Right ventricle myocardium superior (tissue), 1 donor: ENCODE measurements around the gene NARS2. TPM values are rescaled to one million over a fixed set of nuclear protein-coding genes. Genes with fewer than 3 reads are reported as not detected.
"Not testable (repeated sequence)": the region's sequence is repeated elsewhere in the genome, so short reads cannot be mapped to it uniquely, and the experiment has no call there.

Experiments
- ATAC-seq: fragments of 200-7000 bp; cut with Tn5 transposase; one replicate; pipeline ENCODE4 v1.9.1; 2020; ENCODE audit warnings: mild to moderate bottlenecking; ENCODE audit not compliant: poor library complexity
- DNase-seq: peaks from one replicate; pipeline ENCODE4 v3.0.0-alpha.2; 2020
- intact Hi-C: fragments of 100-400 bp; cut with DNase I; formaldehyde crosslinking; loops from one replicate; pipeline ENCODE4 v1.11.2; 2022
- total RNA-seq: library from RNA; stranded (reverse); fragmentation: NEBNext Ultra II Directional; extraction: Animal tissue kit (Norgen Biotek cat#: 25700); gene quantifications from one replicate; pipeline ENCODE4 v1.2.1, GENCODE V29; 2021
- donor health status: DM: no; HTN: yes; CAD: no; lungs with severe emphysema.

Gene NARS2
- total RNA-seq, 1 donor from 2014 or later = 17.6 TPM

DNA sequence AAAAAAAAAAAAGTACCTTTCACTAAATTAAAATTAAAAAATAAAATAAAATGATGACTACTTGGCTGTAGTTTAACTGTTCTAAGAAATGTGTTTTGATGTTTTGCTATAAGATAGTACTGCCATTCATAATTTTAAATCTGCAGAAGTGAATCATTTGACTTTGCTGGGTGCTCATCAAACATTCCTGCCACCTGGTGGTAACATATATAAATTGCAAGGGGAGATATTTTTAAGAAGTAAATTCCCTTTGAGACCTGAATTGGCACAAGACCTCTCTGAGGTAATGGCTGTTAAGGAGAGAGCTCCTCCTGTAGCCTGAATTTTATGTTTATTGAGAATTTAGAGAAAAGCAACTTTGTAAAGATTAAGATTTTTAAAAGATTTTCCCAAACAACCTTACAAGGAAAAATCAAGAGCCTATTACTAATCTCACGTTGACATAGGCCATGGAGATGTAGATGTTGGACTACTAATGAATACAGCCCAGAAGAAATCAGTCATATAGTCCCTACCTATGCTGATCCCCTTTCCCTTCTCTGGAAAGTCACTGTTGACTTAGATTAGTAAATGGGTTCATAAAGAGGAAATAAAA, 11.9 kb upstream of the NARS2 start:
- ATAC-seq = no peak
- intact Hi-C loops = no loop called here
- DNase-seq = no peak

DNA sequence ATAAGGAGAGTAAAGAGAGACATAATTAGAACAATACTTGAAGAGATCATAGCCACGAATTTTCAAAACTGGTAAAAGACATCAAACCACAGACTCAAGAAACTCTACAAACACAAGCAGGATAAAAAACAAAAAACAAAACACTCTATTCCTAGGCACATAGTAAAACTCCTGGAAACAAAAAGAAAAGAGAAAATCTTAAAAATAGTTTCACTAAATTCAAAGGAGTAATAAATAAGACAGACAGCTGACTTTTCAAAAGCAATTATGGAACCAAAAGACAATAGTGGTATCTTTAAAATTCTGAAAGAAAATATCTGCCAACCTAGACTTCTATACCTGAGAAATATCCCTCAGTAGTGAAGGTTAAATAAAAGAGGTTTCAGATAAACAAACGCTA, 9.2 kb upstream of the NARS2 start:
- ATAC-seq = no peak

DNA sequence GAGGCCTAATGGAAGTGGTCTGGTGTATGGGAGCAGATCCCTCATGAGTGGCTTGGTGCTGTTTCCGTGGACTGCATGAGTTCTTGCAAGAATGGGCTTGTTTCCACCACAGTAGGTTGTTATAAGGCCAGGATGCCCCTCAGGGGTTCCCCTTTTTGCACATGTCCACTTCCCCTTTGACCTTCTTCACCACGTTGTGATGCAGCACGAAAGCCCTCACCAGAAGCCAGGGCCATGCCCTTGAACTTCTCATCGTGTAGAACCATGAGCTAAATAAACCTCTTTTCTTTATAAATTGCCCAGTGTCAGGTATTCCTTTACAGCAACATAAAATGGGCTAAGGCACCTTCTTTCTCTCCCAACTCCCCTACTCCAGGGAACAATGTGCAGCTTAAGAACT, 2.8 kb upstream of the NARS2 start:
- DNase-seq (no peak), ATAC-seq (no peak)
- intact Hi-C loops = no loop called here

More for the DNA sequence above, 9.2 kb upstream of the NARS2 start:
- intact Hi-C loops = no loop called here
- DNase-seq = no peak

DNA sequence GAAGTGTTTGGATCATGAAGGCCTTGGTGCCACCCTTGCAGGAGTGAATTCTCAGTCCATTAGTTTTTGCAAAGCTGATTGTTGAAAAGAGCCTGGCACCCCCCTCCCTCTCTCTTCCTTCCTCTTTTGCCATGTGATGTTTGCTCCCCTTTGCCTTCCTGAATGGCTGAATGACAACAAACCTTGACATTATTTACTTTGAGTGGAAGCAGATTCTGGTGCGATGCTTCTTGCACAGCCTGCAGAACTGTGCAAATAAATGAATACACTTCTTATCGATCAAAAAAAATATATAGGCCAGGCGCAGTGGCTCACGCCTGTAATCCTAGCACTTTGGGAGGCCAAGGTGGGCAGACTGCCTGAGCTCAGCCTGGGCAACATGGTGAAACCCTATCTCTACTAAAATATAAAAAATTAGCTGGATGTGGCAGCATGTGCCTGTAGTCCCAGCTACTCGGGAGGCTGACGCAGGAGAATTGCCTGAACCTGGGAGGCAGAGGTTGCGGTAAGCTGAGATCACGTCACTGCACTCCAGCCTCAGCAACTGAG, 2.0 kb upstream of the NARS2 start:
- no peak for ATAC-seq
- intact Hi-C loops = no loop called here

DNA sequence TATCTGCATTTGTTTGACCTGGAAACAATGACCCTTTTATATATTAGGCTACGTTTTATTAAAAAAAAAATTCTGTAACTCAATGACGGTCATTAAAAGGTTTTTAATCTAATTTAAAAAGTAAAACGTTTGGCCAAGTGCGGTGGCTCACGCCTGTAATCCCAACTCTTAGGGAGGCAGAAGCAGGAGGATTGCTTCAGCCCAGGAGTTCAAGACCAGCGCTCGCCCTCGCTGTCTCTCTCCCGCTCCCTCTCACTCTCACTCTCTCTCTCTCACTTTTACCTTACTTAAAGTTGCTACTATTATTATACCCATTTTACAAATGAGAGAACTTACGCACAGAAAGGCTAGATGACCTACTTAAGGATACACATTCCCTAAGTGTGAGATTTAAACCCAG, 814 bp upstream of the NARS2 start:
- no peak for DNase-seq
- no peak for ATAC-seq
- intact Hi-C loops = no loop called here

More for the DNA sequence above, 2.0 kb upstream of the NARS2 start:
- DNase-seq = no peak

DNA sequence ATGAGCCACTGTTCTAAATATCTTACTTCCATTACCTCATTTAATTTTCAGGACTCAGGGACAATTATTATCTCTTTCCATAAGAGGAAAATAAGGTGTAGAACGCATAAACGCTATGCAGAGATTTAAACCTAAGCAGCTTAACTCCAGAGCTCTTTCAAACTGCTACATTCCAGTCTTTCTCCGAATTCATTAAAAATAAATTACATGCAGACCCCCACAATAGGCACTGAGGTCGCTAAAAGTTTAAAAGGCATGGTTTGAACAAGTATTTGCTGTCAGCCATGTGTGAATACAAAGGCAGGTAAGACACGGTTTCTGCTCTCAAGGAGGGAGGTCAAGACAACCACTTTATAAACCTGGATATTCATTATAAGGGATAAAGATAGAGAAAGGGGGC, 983 bp downstream of the NARS2 start:
- intact Hi-C loops = no loop called here
- DNase-seq (no peak), ATAC-seq (no peak)

DNA sequence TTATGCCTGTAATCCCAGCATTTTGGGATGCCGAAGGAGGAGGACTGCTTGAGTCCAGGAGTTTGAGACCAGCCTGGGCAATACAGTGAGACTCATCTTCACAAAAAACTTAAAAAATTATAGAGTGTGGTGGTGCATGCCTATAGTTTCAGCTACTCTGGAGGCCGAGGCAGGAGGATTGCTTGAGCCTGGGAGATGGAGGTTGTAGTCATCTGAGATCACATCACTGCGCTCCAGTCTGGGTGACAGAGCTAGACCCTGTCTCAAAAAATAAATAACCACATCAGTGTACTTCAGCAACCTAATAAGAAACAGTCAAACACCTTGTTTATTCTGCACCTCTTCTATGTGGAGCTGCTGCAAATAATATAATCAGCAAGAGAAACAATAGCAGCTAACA, 1.4 kb downstream of the NARS2 start:
- intact Hi-C loops = no loop called here
- DNase-seq = no peak
- no peak for ATAC-seq

DNA sequence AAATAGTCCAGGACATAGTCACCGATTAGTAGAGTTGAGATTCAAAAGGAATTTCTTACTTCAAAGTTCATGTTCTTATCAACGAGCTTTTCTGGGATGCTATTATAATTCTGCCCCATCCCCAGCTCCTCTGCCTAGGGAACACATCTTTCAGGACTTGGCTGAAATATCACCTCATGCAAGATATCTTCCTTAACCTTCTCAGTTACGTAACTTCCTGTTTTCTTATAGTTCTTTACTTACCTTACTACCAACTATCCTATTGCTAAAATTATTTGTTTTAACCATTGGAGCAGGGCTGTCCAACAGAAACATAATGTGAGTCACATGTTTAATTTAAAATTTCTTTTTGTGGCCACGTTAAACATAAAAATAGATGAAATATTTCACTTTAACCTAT, 2.3 kb downstream of the NARS2 start:
- DNase-seq = no peak
- intact Hi-C loops = no loop called here
- ATAC-seq = no peak

DNA sequence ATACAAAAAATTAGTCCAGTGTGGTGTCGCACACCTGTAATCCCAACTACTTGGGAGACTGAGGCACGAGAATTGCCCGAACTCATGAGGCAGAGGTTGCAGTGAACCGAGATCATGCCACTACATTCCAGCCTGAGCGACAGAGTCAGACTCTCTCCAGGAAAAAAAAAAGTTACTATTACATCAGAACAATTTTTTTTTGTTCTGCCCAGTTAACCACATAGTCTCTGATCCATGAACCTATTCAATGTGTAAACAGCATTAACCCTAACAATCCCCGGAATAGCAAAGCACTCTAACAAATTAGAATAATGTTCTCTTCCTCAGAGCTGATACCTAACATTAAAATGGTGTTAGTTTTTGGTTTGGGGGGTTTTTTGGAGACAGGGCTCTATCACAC, 4.6 kb downstream of the NARS2 start:
- DNase-seq (no peak), ATAC-seq (no peak)
- intact Hi-C loops = no loop called here

DNA sequence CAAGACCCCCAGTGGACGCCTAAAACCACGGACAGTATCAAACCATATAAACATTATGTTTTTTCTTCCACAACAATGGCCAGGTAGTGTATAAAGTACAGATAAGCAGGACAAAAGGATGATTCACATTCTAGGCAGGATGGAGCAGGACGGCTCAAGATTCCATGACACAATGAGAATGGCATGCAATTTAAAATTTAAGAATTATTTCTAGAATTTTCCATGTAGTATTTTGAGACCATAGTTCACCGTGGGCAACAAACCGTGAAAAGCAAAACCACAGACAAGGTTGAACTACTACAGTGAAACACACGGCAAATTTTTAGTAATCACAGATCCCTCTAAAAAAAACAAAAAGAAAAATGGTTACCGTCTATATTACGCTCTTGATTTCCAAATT, 7.5 kb downstream of the NARS2 start:
- intact Hi-C loops = loop anchor here (10.0 kb wide), 2 partner anchors 152 to 412 kb away; partner anchors contain the start of gene GAB2
- DNase-seq (no peak), ATAC-seq (no peak)

DNA sequence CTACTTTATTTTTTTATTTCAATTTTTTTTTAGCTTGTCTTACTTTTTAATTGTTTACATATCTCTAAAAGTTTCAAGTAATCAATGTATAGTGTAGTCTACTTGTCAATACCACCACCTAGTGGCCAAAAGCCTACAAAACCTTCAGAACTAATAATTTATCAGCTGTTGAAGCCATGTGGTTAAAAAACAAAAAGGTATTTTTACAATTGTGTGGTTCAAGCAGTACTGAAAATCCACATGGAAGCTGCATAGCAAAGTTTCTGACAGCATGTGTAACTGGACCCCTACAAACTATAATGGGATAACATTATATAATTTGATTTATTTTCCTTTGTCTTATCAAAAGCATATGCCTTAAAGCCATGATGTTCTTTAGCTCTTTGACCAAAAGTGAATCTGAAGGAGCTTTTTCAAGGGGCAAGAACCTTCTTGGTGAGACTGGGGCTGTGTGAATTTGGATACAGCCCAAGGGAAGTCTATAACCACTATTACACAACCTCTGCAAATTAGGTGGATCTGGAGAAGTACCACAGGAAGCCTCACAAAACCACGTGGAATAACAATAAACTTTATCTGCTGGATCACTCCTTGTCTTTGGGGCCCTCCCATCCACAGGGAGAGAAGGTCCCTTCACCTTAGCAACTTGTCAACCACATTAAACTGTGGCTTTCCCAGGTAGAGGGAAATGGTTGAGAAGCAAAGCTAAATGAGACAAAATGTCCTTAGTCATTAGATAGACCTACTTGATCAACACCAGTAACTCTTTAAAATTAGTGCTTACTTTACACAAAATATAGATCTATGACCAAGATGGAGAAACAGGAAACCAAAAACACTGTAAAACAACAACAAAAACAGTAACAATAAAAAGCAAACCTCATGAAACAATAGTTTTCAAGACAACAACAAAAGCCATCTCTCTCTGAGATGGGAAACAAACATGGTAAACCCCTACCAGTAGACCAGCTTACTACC, 9.9 kb downstream of the NARS2 start:
- intact Hi-C loops = loop anchor here (2.0 to 10.0 kb wide), 3 partner anchors 150 to 410 kb away; partner anchors contain the start of gene GAB2
- DNase-seq = no peak
- peak; percentile 72 for ATAC-seq

DNA sequence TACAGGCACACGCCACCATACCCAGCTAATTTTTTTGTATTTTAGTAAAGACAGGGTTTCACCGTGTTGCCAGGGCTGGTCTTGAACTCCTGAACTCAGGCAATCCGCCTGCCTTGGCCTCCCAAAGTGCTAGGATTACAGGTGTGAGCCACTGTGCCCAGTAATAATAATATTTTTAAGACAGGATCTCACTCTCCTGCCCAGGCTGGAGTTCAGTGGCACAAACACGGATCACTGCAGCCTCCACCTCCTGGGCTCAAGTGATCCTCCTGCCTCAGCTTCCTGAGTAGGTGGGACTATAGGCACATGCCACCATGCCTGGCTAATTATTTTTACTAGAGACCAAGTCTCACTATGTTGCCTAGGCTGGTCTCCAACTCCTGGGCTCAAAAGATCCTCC, 10.6 kb downstream of the NARS2 start:
- not testable (repeated sequence) for DNase-seq, ATAC-seq
- intact Hi-C loops = loop anchor here (2.0 to 10.0 kb wide), 3 partner anchors 149 to 409 kb away; partner anchors contain the start of gene GAB2

DNA sequence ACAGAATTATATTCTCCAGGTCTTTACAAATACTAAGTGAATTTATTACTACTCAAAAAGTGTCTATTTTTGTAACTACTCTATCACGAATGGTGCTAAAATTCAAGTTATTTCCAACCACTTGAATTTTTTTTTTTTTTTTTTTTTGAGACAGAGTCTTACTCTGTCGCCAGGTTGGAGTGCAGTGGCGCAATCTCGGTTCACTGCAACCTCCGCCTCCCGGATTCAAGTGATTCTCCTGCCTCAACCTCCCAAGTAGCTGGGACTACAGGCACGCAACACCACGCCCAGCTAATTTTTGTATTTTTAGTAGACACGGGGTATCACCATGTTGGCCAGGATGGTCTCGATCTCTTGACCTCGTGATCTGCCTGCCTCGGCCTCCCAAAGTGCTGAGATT, 11.6 kb downstream of the NARS2 start:
- not testable (repeated sequence) for DNase-seq, ATAC-seq
- intact Hi-C loops = loop anchor here (10.0 kb wide), 2 partner anchors 148 to 408 kb away; partner anchors contain the start of gene GAB2

DNA sequence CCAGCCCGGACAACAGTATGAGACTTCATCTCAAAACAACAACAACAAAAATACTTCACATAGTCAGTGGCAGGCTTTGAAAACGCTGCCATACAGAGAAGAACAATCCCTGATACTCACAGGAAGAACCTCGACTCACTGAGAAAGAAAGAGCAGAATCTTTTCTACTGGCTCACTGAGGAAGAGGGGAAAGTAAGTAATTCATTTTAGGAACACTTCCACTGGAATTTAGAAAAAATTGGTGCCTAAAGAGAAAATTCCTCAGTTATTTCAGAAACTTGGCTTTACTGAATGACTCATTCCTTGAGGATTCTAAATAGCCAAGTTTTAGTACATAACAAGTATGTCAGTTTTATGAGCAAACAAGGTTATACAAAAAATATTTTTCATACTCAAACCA, 12.3 kb downstream of the NARS2 start:
- intact Hi-C loops = loop anchor here (10.0 kb wide), 2 partner anchors 148 to 408 kb away; partner anchors contain the start of gene GAB2
- ATAC-seq = no peak
- DNase-seq = no peak

DNA sequence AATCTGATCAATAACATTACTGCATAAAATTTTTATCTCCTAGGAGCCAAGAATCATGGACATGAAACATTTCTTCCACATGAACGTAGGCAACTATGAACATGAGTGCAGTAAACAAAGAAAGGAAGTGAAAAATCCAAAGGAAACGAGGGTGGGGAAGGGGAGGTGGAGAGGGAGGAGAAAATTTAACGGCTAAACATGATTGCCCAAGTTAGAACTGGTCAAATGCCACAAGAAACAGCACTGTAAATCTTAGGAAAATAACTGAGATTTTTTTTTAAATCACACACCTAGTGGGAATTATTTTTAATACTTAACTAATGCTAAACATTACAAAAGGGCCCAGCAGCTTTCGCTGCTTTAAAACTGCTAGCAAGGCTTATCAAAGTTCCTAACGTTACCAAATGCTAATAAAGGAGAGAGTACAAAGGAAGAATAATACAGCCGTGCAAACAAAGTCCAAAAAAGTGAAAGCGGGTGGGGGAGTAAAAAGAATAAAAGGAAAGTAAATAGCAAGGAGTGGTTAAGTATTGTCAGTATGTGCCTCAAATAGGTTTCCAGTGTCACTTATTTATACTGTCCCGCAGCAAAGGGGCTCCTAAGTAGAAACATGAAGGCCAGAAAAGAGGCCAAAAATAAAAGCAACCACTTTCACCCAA, 13.7 kb downstream of the NARS2 start:
- intact Hi-C loops = loop anchor here (10.0 kb wide), 2 partner anchors 146 to 406 kb away; partner anchors contain the start of gene GAB2
- DNase-seq = no peak
- ATAC-seq = peak; percentile 55

DNA sequence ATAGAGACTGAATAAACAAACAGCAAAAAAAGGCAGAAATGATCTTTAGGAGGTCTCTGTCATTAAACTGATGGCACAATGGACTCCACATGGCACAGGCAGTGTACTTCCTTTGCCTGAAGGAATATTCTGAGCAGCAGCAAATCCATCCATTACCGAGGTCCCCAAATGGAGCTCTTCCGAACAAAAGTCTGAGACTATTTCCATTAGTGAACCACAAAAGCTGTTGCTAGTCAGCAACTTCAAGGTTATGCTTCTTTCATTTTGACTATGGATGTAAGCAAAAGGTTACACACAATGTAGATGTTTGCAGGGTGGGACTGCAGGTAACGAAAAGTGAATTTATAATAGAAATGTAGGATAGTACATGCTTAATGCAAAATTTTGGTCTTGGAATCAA, 14.5 kb downstream of the NARS2 start:
- intact Hi-C loops = loop anchor here (10.0 kb wide), 2 partner anchors 145 to 405 kb away; partner anchors contain the start of gene GAB2
- DNase-seq (no peak), ATAC-seq (no peak)

DNA sequence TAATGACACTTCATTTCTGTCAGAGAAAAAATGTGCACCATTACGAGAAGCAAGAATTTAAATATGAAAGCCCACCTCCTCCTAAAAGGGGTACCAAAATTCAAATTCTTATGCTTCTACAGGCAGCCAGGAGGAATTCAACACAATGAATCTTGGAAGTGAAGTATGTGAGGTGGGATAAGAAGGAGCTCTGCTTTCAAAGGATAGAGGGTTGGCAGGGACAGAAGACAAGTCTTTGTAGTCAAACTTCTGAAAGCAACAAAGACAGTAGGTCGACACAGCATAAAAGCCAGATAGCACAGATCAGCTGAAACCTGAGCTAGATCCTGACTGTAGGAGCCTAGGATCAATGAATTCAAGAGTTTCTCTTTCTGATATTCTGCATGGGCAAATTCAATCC, 17.4 kb downstream of the NARS2 start:
- ATAC-seq = no peak
- intact Hi-C loops = no loop called here

DNA sequence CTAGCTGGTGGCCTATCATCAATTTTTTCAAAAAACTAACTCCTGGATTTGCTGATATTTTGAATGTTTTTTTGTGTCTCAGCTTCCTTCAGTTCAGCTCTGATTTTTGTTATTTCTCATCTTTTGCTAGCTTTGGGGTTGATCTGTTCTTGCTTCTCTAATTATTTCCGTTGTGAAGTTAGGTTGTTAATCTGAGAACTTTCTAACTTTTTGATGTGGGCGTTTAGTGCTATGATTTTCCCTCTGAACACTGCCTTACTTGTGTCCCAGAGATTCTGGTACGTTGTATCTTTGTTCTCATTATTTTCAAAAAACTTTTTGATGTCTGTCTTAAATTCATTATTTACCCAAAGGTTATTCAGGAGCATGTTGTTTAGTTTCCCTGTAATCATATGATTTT, 19.1 kb downstream of the NARS2 start:
- no peak for ATAC-seq
- intact Hi-C loops = no loop called here
- DNase-seq = no peak

More for the DNA sequence above, 17.4 kb downstream of the NARS2 start:
- no peak for DNase-seq

DNA sequence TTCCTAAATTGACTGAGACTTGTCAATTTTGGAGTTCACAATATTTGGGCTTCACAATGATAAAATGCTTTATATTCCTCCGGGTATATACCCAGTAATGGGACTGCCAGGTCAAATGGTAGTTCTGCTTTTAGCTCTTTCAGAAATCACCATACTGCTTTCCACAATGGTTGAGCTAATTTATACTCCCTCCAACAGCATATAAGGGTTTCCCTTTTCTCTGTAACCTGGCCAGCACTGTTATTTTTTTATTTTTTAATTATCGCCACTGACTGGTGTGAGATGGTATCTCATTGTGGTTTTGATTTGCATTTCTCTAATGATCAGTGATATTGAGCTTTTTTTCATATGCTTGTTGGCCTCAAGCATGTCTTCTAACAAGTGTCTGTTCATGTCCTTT, 21.8 kb downstream of the NARS2 start:
- intact Hi-C loops = no loop called here
- DNase-seq = no peak
- ATAC-seq = no peak
